DOHH2 (cell line): ENCODE measurements around the gene KCNA3.

Experiments
- CTCF ChIP-seq: fragments of 200-600 bp; sonication (generic); IDR thresholded peaks from one replicate; pipeline ENCODE4 v1.5.1; 2014; ENCODE audit warnings: antibody characterized with exemption, mild to moderate bottlenecking, low read depth, low read length; ENCODE audit not compliant: poor library complexity, severe bottlenecking
- EZH2phosphoT487 ChIP-seq: fragments of 200-600 bp; sonication (generic); IDR thresholded peaks from 2 replicates; pipeline ENCODE4 v1.6.1; 2017; ENCODE audit warnings: borderline replicate concordance, mild to moderate bottlenecking, antibody characterized with exemption, low read length, moderate library complexity, mixed read lengths

- TF ChIP-seq CTCF (no peak), EZH2phosphoT487 (no peak)
Observed at GRCh38 chr1:110636149-110636935, 38.4 kb downstream of the KCNA3 start.
